Skeletal muscle satellite cell (primary cell): ENCODE results near the gene XRN1.
"Not testable (repeated sequence)": the region's sequence is repeated elsewhere in the genome, so short reads cannot be mapped to it uniquely, and the experiment has no call there.

Experiments used
- H3K27me3 ChIP-seq: 2 replicates; pipeline ENCODE4 v1.7.0; 2013; ENCODE audit warnings: low read length; ENCODE audit not compliant: control insufficient read depth, insufficient read depth
- H3K36me3 ChIP-seq: 2 replicates; pipeline ENCODE4 v1.7.0; 2013; ENCODE audit warnings: mild to moderate bottlenecking, control low read depth, low read length; ENCODE audit not compliant: insufficient read depth
- H3K4me1 ChIP-seq: 2 replicates; pipeline ENCODE4 v1.7.0; 2013; ENCODE audit warnings: low read length; ENCODE audit not compliant: control insufficient read depth, insufficient read depth
- H3K4me2 ChIP-seq: 2 replicates; pipeline ENCODE4 v1.7.0; 2013; ENCODE audit warnings: mild to moderate bottlenecking, low read length
- H3K4me3 ChIP-seq: 2 replicates; pipeline ENCODE4 v1.7.0; 2013; ENCODE audit warnings: low read length
- H3K9ac ChIP-seq: 2 replicates; pipeline ENCODE4 v1.7.0; 2013; ENCODE audit warnings: mild to moderate bottlenecking, low read depth, low read length, moderate library complexity
- H3K9me3 ChIP-seq: replicated peaks from 2 replicates; pipeline ENCODE4 v1.7.0; 2013; ENCODE audit warnings: mild to moderate bottlenecking, control low read depth, low read length

The XRN1 gene

DNA sequence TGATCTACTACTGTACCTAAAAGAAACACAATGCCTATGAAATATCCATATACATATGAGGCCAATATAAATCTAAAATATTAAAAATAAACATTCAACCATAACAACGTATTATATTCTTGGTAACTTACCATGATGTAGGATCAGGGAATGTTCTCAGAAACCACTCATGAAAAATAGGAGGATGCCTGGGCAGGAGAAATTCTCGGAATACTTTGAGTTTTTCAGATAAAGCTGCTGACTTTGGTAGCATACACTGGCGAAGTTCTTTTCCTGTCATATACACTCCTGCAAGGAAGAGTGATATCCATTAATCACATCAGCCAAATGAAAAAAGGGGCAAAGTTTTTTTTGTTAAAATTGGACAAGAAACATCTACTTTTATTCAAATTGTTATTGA lies 11.3 kb upstream of the XRN1 start:
- H3K9me3 ChIP-seq = no peaks in the 10 kb centered on the region
- no peak overlapping the region for H3K4me3 ChIP-seq
- no peaks in the 10 kb centered on the region for H3K27me3 ChIP-seq
- H3K36me3 ChIP-seq = peaks cover 25% of the 10 kb centered on the region
- H3K4me1 ChIP-seq = no peaks in the 10 kb centered on the region
- no peak overlapping the region for H3K9ac ChIP-seq
- no peak overlapping the region for H3K4me2 ChIP-seq

DNA sequence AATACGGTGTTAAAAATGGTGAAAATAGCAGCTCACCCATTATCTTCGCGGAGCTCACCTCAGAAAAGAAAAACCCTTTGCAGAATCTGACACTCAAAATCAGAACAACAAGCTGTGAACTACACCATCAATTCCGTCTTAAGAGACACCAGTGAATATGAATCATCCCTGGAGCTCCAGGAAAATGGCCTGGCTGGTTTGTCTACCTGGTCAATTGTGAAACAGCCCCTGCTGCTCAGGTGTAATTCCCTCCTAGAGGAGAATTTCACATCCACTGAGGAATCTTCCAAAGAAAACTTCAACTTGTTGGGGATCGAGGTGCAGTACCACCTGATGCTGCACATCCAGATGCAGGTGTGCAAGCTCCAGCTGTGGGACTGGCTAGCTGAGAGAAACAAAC lies 3.0 kb upstream of the XRN1 start:
- H3K27me3 ChIP-seq = no peaks in the 10 kb centered on the region
- peaks cover 9% of the 10 kb centered on the region for H3K4me1 ChIP-seq
- H3K4me2 ChIP-seq = no peak overlapping the region
- H3K9ac ChIP-seq = no peak overlapping the region
- no peaks in the 10 kb centered on the region for H3K9me3 ChIP-seq
- peaks cover 4% of the 10 kb centered on the region for H3K36me3 ChIP-seq
- H3K4me3 ChIP-seq = no peak overlapping the region

DNA sequence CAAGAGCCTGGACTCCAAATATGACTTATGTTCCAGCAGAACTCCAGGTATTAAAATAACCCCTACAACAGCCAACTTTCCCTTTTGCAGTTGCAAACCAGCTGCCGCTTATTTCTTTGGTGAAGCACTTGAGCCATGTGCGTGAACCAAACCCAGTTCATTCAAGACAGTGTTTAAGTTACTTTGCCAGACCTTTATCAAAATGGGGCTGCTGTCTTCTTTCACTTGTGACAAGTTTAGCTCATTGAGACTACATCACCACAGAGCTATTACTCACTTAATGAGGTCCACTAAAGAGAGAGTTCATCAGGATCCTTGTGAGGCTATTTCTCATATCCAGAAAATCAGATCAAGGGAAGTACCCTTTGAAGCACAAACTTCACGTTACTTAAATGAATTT lies 2.4 kb upstream of the XRN1 start:
- H3K4me1 ChIP-seq = peaks cover 16% of the 10 kb centered on the region
- H3K36me3 ChIP-seq = peaks cover under 1% of the 10 kb centered on the region
- H3K4me2 ChIP-seq = no peak overlapping the region
- H3K4me3 ChIP-seq = no peak overlapping the region
- H3K9ac ChIP-seq = no peak overlapping the region
- H3K27me3 ChIP-seq = no peaks in the 10 kb centered on the region
- H3K9me3 ChIP-seq = no peaks in the 10 kb centered on the region

GRCh38 chr3:142447301-142447851 lies 461 bp downstream of the XRN1 start:
- peak overlapping the region; percentile 79 for H3K4me2 ChIP-seq

GRCh38 chr3:142445816-142446254 lies 2.0 kb downstream of the XRN1 start:
- no peaks in the 10 kb centered on the region for H3K9me3 ChIP-seq
- no peaks in the 10 kb centered on the region for H3K27me3 ChIP-seq
- H3K9ac ChIP-seq = peak overlapping the region; percentile 100
- peaks cover 2% of the 10 kb centered on the region for H3K36me3 ChIP-seq
- H3K4me3 ChIP-seq = peak overlapping the region; percentile 99
- H3K4me1 ChIP-seq = peaks cover 18% of the 10 kb centered on the region
- peak overlapping the region; percentile 79 for H3K4me2 ChIP-seq

More at GRCh38 chr3:142447301-142447851, 461 bp downstream of the XRN1 start:
- Histone ChIP-seq H3K27me3 (no peaks in the 10 kb centered on the region), H3K36me3 (peaks cover 2% of the 10 kb centered on the region), H3K4me1 (peaks cover 18% of the 10 kb centered on the region), H3K4me3 (peak overlapping the region; percentile 99), H3K9me3 (no peaks in the 10 kb centered on the region), H3K9ac (peak overlapping the region; percentile 100)

DNA sequence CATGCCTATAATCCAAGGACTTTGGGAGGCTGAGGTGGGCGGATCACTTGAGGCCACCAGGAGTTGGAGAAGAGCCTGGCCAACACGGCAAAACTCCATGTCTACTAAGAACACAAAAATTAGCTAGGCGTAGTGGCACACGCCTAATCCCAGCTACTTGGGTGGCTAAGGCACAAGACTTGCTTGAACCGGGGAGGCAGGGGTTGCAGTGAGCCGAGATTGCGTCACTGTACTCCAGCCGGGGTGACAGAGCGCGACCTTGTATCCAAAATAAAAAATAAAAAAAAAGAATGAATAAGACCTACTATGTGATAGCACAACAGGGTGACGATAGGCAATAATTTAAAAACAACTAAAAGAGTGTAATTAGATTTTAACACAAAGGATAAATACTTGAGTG lies 3.5 kb downstream of the XRN1 start:
- Histone ChIP-seq H3K9ac (no peak overlapping the region), H3K36me3 (peaks cover 2% of the 10 kb centered on the region), H3K4me1 (peaks cover 18% of the 10 kb centered on the region), H3K27me3 (no peaks in the 10 kb centered on the region), H3K4me2 (no peak overlapping the region), H3K9me3 (no peaks in the 10 kb centered on the region), H3K4me3 (no peak overlapping the region)

- not testable (repeated sequence) for H3K9me3 ChIP-seq, H3K9ac ChIP-seq, H3K36me3 ChIP-seq, H3K4me2 ChIP-seq, H3K27me3 ChIP-seq, H3K4me3 ChIP-seq
- H3K4me1 ChIP-seq = peaks cover 13% of the 10 kb centered on the region
Observed at GRCh38 chr3:142443060-142443459, 4.8 kb downstream of the XRN1 start.

DNA sequence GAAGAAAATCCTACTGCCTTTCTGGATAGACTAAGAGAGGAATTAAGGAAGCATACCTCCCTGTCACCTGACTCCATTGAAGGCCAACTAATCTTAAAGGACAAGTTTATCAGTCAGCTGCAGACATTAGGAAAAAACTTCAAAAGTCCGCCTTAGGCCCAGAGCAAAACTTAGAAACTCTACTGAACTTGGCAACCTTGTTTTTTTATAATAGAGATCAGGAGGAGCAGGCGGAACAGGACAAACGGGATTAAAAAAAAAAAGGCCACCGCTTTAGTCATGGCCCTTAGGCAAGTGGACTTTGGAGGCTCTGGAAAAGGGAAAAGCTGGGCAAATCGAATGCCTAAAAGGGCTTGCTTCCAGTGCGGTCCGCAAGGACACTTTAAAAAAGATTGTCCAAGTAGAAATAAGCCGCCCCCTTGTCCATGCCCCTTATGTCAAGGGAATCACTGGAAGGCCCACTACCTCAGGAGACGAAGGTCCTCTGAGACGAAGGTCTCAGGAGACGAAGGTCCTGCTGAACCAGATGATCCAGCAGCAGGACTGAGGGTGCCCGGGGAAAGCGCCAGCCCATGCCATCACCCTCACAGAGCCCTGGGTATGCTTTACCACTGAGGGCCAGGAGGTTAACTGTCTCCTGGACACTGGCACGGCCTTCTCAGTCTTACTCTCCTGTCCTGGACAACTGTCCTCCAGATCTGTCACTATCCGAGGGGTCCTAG lies 8.2 kb downstream of the XRN1 start:
- not testable (repeated sequence) for H3K4me3 ChIP-seq, H3K9me3 ChIP-seq, H3K4me2 ChIP-seq, H3K27me3 ChIP-seq, H3K9ac ChIP-seq, H3K4me1 ChIP-seq, H3K36me3 ChIP-seq

- H3K4me3 ChIP-seq, H3K27me3 ChIP-seq, H3K36me3 ChIP-seq, H3K9ac ChIP-seq, H3K4me2 ChIP-seq, H3K4me1 ChIP-seq, H3K9me3 ChIP-seq: not testable (repeated sequence)
Observed at GRCh38 chr3:142438096-142438495, 9.7 kb downstream of the XRN1 start.

DNA sequence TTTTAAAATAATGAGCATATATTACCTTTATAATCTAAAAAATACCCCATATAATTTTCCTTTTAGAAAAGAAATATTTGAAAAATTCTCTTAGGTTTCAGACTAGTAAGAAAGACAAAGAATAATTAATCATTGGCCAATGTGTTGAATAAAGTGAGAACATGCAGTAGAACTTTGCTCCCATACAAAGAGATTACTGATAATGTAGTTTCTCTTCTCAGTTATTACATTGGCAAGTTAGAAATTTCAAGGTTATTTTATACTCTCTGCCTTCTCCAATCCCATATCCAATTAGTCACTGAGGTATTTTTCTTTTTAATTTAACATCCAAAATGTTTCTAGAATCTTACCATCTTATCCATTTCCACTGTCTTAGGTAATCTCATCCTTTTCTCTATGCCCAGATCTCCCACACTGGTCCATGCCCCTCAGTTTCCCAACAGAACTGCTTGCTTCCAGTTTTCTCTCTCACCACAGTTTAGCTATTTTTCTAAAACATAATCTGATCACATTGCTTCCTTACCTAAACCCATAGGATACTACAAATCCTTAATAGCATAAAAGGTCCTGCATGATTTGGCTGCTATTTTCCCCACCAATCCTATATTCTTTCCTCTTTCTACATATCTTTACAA lies 10.8 kb downstream of the XRN1 start:
- H3K9ac ChIP-seq = no peak overlapping the region
- peaks cover 12% of the 10 kb centered on the region for H3K36me3 ChIP-seq
- H3K27me3 ChIP-seq = no peaks in the 10 kb centered on the region
- H3K9me3 ChIP-seq = no peaks in the 10 kb centered on the region
- H3K4me1 ChIP-seq = no peaks in the 10 kb centered on the region
- H3K4me2 ChIP-seq = no peak overlapping the region
- no peak overlapping the region for H3K4me3 ChIP-seq

DNA sequence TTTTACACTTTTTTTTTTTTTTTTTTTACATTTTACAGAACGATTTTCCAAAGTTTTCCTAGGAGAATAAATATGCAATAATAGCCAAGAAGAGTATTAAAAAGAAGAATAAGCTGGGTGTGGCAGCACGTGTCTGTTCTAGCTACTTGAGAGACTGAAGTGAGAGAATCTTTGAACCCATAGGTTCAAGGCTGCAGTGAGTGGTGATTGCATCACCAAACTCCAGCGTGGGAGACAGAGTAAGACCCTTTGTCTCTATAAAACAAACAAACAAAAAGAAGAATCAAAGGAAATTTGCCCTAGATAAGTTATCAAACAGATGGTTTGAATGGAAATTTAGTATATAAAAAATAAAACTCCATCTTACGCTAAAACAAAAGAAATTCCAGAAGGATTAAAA lies 13.3 kb downstream of the XRN1 start:
- no peaks in the 10 kb centered on the region for H3K4me1 ChIP-seq
- peaks cover 28% of the 10 kb centered on the region for H3K36me3 ChIP-seq
- H3K9me3 ChIP-seq = no peaks in the 10 kb centered on the region
- no peak overlapping the region for H3K4me3 ChIP-seq
- no peak overlapping the region for H3K4me2 ChIP-seq
- H3K27me3 ChIP-seq = no peaks in the 10 kb centered on the region
- H3K9ac ChIP-seq = no peak overlapping the region

DNA sequence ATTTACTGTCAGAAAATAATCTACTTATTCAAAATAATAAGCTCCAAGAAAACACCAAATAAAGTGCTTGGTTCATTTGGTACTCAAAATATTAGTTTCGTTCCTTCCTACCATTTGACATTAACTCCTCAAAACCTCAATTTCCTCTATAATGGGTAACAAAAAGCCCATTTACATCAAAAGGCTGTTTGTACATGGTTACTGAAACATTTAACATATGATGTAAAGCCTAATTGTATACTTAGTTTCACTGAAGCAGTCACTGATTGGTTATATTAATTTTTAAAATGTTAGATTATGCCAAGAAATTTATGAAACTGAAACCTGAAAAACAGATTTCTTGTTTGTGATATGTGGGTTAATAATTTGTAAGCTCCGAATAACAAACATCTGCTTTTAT lies 14.7 kb downstream of the XRN1 start:
- H3K36me3 ChIP-seq = peaks cover 34% of the 10 kb centered on the region
- H3K4me2 ChIP-seq = no peak overlapping the region
- H3K27me3 ChIP-seq = no peaks in the 10 kb centered on the region
- H3K4me1 ChIP-seq = no peaks in the 10 kb centered on the region
- H3K4me3 ChIP-seq = no peak overlapping the region
- H3K9ac ChIP-seq = no peak overlapping the region
- no peaks in the 10 kb centered on the region for H3K9me3 ChIP-seq
